ENCODE data around the gene RPL41. TPM values are rescaled to one million over a fixed set of nuclear protein-coding genes. Genes with fewer than 3 reads are reported as not detected.
"Not testable (repeated sequence)": the region's sequence is repeated elsewhere in the genome, so short reads cannot be mapped to it uniquely, and the experiment has no call there.

RPL41 gene
- total RNA-seq, 4 donors from 2014 or later = 1,323 to 2,217 (median 1,977) TPM

DNA sequence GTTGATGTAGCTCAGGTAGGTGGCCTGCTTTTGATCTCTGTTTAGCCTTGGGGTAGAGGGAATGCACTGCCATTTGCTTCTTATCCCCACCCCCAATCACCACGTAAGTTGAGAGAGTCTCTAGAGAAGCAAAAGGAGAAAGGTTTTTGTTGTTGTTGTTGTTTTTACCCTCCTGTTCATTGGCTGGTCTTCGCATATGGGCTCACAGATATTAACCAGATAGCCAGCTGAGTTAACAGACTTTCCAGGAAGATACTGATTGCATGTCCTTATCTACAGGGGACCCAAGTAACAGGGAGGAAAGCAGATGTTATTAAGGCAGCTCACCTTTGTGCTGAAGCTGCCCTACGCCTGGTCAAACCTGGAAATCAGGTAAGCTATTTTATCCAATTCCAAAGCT, 9.2 kb upstream of the RPL41 start:
- intact Hi-C loops (cut with DNase I; ENCODE audit: low total_unique reads) = loop anchor here (10.0 kb wide), 1 partner anchor 292 kb away; the partner anchor contains the start of genes ORMDL2 and SARNP
- DNase-seq (no peak), ATAC-seq (no peak)
- H3K27me3 ChIP-seq = no peaks in the 10 kb centered on the region
- no peak overlapping the region for H3K4me3 ChIP-seq
- no peak overlapping the region for H3K27ac ChIP-seq
- no peaks in the 10 kb centered on the region for H3K9me3 ChIP-seq
- TF ChIP-seq, protein P1, sequence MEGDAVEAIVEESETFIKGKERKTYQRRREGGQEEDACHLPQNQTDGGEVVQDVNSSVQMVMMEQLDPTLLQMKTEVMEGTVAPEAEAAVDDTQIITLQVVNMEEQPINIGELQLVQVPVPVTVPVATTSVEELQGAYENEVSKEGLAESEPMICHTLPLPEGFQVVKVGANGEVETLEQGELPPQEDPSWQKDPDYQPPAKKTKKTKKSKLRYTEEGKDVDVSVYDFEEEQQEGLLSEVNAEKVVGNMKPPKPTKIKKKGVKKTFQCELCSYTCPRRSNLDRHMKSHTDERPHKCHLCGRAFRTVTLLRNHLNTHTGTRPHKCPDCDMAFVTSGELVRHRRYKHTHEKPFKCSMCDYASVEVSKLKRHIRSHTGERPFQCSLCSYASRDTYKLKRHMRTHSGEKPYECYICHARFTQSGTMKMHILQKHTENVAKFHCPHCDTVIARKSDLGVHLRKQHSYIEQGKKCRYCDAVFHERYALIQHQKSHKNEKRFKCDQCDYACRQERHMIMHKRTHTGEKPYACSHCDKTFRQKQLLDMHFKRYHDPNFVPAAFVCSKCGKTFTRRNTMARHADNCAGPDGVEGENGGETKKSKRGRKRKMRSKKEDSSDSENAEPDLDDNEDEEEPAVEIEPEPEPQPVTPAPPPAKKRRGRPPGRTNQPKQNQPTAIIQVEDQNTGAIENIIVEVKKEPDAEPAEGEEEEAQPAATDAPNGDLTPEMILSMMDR (IDR thresholded peaks at IDR 0.05 in 4 of 5, conservative IDR thresholded peaks at IDR 0.05 in 1 of 5) = no peak
- no peak for TF ChIP-seq POLR2A (IDR thresholded peaks at IDR 0.05)
- in situ Hi-C loops (cut with MboI; ENCODE audit: low sequenced_read_pairs in 4 of 4) = loop anchor here in 2 of 4 donors (10.0 kb wide), 1 partner anchor 62 kb away; the partner anchor contains the start of gene RPS26 (in 2 of the 2)
- peaks cover 7 to 57% of the 10 kb centered on the region in 2 donors for H3K36me3 ChIP-seq
- H3K4me1 ChIP-seq = peaks cover 20 to 26% of the 10 kb centered on the region in 2 donors

DNA sequence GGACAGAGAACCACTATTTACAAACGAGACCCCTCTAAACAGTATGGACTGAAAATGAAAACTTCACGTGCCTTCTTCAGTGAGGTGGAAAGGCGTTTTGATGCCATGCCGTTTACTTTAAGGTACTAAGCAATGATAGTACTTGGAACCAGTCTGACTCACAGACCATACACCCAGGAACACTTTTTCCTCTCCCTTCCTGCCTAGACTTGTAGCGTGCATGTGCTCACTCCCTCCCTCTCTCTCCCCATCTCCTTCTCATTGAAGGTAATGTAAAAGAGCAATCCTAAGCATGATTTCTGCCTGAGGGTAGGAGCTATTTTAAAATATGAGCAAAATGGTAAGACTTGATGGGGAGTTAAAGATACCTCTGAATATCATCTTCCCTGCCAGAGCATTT, 5.9 kb upstream of the RPL41 start:
- in situ Hi-C loops (cut with MboI; ENCODE audit: low sequenced_read_pairs in 4 of 4) = loop anchor here in 1 of 4 donors (10.0 kb wide), 1 partner anchor 114 kb away; the partner anchor contains the start of genes NABP2 and RNF41
- peaks cover 7 to 69% of the 10 kb centered on the region in 2 donors for H3K36me3 ChIP-seq
- H3K9me3 ChIP-seq = no peaks in the 10 kb centered on the region
- H3K27ac ChIP-seq = no peak overlapping the region
- no peak overlapping the region for H3K4me3 ChIP-seq
- TF ChIP-seq, protein P1 (IDR thresholded peaks at IDR 0.05 in 4 of 5, conservative IDR thresholded peaks at IDR 0.05 in 1 of 5) = no peak
- TF ChIP-seq POLR2A (IDR thresholded peaks at IDR 0.05) = no peak
- intact Hi-C loops (cut with DNase I; ENCODE audit: low total_unique reads) = no loop called here
- no peak for DNase-seq
- ATAC-seq = no peak
- H3K4me1 ChIP-seq = peaks cover 8 to 12% of the 10 kb centered on the region in 2 donors
- H3K27me3 ChIP-seq = no peaks in the 10 kb centered on the region

DNA sequence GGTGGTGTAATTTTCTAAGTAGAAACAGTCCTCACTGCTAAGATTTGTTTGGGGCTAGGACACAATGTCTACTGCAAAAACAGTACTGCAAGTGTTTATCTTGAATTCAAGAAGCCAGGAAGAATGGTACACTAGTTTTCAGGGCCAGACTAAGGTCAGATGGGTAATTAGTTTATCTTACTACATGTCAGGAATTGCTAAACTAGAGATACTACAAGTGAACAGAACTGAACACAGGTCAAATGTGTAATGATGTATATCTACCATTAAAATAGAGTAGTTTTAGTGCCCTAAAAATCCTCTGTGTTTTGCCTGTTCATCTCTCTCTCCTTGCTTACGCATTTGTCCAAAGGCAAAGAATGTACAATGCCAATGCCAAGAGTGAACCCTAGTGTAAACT, 2.3 kb upstream of the RPL41 start:
- no peak for DNase-seq
- ATAC-seq = no peak
- Histone ChIP-seq H3K9me3 (no peaks in the 10 kb centered on the region), H3K36me3 (peaks cover 4 to 44% of the 10 kb centered on the region in 2 donors), H3K27me3 (no peaks in the 10 kb centered on the region), H3K4me3 (no peak overlapping the region), H3K4me1 (peaks cover 5 to 9% of the 10 kb centered on the region in 2 donors), H3K27ac (no peak overlapping the region)
- in situ Hi-C loops (cut with MboI; ENCODE audit: low sequenced_read_pairs in 4 of 4) = loop anchor here in 1 of 4 donors (10.0 kb wide), 1 partner anchor 111 kb away; the partner anchor contains the start of genes NABP2 and RNF41
- no peak for TF ChIP-seq POLR2A (IDR thresholded peaks at IDR 0.05)
- TF ChIP-seq, protein P1 (IDR thresholded peaks at IDR 0.05 in 4 of 5, conservative IDR thresholded peaks at IDR 0.05 in 1 of 5) = no peak
- intact Hi-C loops (cut with DNase I; ENCODE audit: low total_unique reads) = no loop called here

DNA sequence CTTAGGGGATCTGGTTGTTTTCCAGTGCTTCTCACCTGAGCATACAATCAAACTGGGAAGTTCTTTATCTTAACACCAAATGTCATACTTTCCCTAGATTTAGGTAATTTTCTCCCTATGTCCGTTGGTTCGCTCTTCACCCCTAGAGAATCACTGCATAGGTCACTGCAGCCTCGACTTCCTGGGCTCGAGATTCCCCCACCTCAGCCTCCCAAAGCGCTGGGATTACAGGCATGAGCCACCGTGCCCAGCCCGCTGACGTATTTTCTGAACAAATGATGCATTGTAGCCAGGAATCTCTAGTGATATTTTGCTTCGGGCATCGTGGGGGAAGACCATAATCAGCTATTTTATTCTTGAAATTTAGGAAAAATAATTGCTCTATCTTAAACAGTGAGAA, 1.1 kb upstream of the RPL41 start:
- peak overlapping the region; percentile 93 to 99 (median 98) for H3K27ac ChIP-seq
- in situ Hi-C loops (cut with MboI; ENCODE audit: low sequenced_read_pairs in 4 of 4) = loop anchor here in 1 of 4 donors (10.0 kb wide), 1 partner anchor 109 kb away; the partner anchor contains the start of genes NABP2 and RNF41

DNA sequence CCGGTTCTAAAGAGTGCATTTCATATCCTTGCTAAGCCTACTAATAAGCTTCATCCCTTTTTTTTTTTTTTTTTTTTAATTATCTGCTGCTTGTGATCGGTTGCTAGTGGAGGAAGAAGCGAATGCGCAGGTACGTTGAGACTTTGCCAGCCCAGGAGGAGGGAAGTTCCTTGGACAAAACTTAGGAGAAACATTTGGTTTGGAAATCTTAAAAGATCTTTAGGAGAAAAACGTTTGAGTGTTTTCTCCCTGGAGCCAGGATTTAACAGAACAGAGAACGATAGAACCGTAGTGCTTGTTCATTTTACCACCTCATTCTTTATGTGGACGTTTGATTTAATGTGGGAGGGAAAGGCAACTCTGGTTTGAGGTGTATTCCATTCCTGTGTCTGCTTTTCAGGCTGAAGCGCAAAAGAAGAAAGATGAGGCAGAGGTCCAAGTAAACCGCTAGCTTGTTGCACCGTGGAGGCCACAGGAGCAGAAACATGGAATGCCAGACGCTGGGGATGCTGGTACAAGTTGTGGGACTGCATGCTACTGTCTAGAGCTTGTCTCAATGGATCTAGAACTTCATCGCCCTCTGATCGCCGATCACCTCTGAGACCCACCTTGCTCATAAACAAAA, 761 bp downstream of the RPL41 start:
- not testable (repeated sequence) for H3K9me3 ChIP-seq, H3K27me3 ChIP-seq, ATAC-seq, DNase-seq
- H3K4me1 ChIP-seq = peaks cover 35 to 40% of the 10 kb centered on the region in 2 donors
- peaks cover 0 to 23% of the 10 kb centered on the region in 2 donors for H3K36me3 ChIP-seq
- intact Hi-C loops (cut with DNase I; ENCODE audit: low total_unique reads) (loop anchor here (2.0 to 5.0 kb wide), 6 partner anchors 74 to 1730 kb away; partner anchors contain the start of genes CD63, CNPY2, CTDSP2 and TIMELESS), in situ Hi-C loops (cut with MboI; ENCODE audit: low sequenced_read_pairs in 4 of 4) (loop anchor here in 1 of 4 donors (10.0 kb wide), 1 partner anchor 108 kb away; the partner anchor contains the start of genes NABP2 and RNF41)
- H3K4me3 ChIP-seq = peak overlapping the region; percentile 82 to 94 (median 88)
- peak overlapping the region; percentile 93 to 99 (median 98) for H3K27ac ChIP-seq

More for the DNA sequence above, 1.1 kb upstream of the RPL41 start:
- TF ChIP-seq, protein P1 (IDR thresholded peaks at IDR 0.05 in 4 of 5, conservative IDR thresholded peaks at IDR 0.05 in 1 of 5) = no peak
- no peaks in the 10 kb centered on the region for H3K27me3 ChIP-seq
- H3K9me3 ChIP-seq = no peaks in the 10 kb centered on the region
- peaks cover 4 to 31% of the 10 kb centered on the region in 2 donors for H3K36me3 ChIP-seq
- DNase-seq (no peak), ATAC-seq (no peak)
- peak overlapping the region; percentile 82 to 94 (median 88) for H3K4me3 ChIP-seq
- intact Hi-C loops (cut with DNase I; ENCODE audit: low total_unique reads) = loop anchor here (5.0 kb wide), 5 partner anchors 202 to 1732 kb away; partner anchors contain the start of genes CD63, CNPY2, CTDSP2 and TIMELESS
- H3K4me1 ChIP-seq = peaks cover 18 to 21% of the 10 kb centered on the region in 2 donors

Data from gastrocnemius medialis (tissue), 4 donors.